GM19099 (cell line): ENCODE measurements around the gene MAP3K3.

ENCODE experiments used
- POLR2A ChIP-seq: IDR thresholded peaks from 3 replicates; pipeline ENCODE4 v1.6.1; 2011; ENCODE audit warnings: low read depth; ENCODE audit not compliant: insufficient read length; ENCODE audit errors: extremely low read depth

MAP3K3 gene

DNA sequence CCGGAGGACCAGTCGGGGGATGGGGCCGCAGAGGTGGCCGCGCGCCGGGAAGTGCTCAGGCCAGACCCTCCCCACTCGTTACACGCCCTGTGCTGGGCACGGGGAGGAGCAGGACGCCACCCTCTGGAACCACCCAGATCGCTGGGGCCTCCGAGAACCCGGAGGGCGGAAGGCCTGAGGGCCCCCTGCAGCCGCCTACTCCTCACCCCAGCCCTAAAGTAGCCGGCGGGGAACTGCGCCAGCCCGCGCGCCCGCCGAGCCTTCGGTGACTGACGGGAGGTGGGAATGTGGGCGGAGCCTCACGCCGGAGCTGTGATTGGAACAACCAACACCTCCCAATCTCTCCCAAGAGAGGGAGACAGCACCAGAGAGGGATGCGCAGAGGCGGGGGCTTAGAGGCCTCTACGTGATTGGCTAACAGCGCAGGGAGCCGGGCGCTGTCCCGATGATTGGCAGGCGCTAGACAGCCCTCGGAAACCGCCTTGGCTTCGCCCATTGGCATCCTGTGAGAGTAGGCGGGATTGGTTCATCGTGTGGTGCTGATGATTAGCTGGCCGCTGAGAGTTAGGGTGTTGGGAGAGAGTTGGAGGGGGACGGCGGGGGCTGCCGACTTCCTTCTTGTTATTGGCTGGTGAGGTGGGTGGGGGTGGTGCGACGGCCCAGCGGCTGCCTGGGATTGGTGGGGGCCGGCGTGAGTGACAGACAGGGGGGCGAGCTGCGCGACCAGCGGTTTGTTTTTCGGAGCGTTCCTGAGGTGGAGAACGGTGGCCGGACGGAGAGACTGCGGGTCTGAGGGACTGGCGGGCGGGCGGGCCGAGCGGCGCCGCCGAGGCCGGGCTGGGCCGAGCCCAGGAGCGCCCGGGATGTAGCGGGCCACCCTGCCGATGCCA is at the start of gene MAP3K3:
Gene MAP3K3 (plus strand): TSS at position 734 of the 890 bp plus-strand sequence. CDS start 343 bp downstream, outside the sequence.
- TF ChIP-seq POLR2A: peak; percentile 95

DNA sequence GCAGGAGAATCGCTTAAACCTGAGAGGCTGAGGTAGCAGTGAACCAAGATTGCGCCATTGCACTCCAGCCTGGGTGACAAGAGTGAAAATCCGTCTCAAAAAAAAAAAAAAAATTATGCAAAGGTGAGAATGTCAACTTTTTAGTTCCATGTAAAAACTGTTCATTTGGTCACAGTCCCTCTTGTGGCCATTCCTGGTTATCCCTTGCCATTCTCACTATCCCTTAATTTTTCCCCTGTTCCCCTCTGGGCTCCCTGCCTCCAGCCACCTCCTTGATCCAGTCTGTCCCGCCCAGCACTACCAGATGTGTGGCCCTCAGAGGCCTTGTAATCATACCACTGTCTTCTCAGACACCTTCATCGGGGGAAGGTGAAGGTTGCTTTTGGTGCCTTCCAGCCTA is 48.6 kb upstream of the MAP3K3 start:
- no peak for TF ChIP-seq POLR2A

DNA sequence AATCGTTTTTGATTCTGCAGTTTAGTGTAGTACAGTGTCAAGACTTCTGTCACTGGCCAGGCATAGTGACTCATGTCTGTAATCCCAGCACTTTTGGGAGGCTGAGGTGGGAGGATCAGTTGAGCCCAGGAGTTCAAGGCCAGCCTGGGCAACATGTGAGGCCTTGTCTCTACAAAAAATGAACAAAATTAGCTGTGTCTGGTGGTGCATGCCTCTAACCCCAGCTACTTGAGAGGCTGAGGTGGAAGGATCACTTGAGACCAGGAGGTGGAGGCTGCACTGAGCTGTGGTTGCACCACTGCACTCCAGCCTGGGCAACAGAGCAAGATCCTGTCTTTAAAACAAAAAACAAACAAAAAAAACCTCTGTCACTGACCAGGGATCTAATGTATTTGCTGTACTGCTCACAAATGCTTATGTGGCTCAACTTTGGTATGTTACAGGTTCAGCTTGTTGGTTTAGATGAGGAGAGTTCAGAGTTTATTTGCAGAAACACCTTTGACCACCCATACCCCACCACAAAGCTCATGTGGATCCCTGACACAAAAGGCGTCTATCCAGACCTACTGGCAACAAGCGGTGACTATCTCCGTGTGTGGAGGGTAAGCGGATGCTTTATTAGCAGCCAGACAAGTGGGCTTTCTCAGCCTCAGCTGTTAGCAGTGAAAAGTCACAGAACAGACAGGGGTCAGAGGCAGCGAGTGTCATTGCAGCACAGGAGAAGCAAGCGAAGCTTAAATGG is 44.0 kb upstream of the MAP3K3 start:
- no peak for TF ChIP-seq POLR2A

GRCh38 chr17:63578769-63579111 is 43.5 kb upstream of the MAP3K3 start:
- no peak for TF ChIP-seq POLR2A

- no peak for TF ChIP-seq POLR2A
Measured at GRCh38 chr17:63579633-63580032, 42.6 kb upstream of the MAP3K3 start.

DNA sequence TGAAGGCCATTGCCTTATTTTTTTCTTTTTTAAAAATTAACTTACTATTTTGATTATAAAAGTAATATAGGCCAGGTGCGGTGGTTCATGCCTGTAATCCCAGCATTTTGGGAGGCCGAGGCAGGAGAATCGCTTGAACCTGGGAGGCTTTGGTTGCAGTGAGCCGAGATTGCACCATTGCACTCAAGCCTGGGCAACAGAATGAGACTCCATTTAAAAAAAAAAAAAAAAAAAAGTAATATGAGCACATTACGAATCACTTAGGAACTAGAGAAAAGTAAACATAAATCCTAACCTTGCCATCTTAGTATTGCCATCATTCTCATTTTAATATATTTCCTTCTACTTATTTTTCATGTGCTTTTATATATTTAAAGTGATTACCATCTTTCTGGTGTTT is 34.4 kb upstream of the MAP3K3 start:
- TF ChIP-seq POLR2A: no peak

GRCh38 chr17:63588797-63589196 is 33.4 kb upstream of the MAP3K3 start:
- no peak for TF ChIP-seq POLR2A

DNA sequence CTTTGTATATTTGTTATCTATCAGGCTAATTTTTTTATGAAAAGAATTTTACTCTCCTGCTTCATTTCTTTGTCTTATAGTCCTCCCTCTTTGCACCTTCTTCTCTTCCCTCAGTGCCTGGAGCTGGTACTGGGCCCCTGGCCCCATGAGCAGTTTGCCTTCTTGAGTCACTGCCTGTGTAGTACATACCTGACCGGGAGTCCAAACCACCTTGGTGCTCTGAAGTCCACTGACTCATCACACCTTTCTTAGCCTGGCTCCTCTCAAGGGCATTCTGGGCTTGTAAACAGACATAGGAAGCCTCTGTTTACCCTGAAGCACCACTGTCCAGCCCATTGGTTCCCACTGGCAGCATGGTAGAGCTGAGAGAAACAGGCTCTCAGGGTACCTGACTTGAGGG is 32.6 kb upstream of the MAP3K3 start:
- TF ChIP-seq POLR2A: no peak

- no peak for TF ChIP-seq POLR2A
Measured at GRCh38 chr17:63592797-63593196, 29.4 kb upstream of the MAP3K3 start.

DNA sequence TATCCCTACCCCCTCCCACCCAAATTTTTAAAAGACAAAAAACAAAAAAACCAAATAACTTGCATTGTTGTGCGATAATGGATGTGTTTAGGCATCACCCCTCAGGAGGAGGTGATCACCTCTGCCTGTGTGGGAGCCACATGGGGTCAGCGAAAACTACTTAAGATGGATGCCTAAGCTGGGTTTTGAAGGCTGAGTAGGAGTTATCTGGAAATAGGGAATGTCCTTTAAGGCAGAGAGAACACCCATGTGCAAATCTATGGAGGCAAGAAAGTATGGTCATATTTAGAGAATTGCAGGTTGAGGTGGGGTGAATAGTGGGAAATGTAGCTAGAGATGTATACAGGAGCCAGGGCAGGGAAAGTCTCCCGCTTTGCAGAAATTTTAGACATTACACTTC is 27.1 kb upstream of the MAP3K3 start:
- TF ChIP-seq POLR2A: no peak

GRCh38 chr17:63596856-63597586 is 25.2 kb upstream of the MAP3K3 start:
- no peak for TF ChIP-seq POLR2A

DNA sequence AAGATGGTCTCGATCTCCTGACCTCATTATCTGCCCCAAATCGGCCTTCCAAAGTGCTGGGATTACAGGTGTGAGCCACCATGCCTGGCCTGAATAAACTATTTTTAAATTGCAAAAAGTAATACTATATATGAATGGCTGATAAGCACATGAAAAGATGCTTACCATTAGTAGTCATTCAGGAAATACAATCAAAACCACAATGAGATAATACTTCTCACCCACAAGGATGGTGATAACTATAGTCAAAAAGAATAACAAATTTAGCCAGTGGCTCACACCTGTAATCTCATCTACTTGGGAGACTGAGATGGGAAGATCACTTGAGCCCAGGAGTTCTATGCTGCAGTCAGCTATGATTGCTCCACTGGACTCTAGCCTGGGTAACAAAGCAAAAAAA is 23.9 kb upstream of the MAP3K3 start:
- no peak for TF ChIP-seq POLR2A

DNA sequence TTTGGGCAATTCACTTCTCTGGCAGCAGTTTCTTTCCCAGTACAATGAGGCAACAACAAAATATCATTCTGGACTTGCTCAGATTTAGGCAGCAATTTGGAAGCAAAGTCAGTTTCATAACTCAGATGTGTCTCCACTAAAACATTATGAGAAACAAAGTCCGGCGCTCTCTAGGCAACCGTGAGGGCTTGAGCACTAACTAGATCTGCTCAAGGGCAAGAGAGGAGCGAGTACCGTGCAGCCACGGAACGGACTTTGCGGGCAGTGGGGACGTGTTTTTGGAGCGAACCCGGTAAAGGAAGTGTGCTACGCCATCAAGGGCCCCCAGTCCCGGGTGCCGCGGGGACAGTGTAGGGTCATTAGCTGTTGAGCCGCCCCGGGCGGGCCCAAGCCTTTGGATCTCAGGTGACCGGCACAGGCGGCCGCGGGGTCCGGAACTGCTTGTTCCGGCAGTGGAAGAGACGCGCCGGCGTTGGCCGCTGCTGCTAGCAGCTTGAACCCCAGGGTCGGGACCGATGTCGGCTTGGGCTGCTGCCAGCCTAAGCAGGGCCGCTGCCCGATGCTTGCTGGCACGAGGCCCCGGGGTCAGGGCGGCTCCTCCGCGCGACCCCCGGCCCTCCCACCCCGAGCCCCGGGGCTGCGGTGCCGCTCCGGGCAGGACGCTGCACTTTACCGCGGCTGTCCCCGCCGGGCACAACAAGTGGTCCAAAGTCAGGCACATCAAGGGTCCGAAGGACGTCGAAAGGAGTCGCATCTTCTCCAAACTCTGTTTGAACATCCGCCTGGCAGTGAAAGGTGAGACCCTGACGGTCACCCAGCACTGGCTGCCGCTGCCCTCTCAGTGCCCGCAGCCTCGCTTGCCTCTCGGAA is 21.4 kb upstream of the MAP3K3 start, which contains the start of gene TACO1:
Gene TACO1 (plus strand): TSS at position 327 of the 870 bp plus-strand sequence. CDS start 189 bp downstream, at position 516.
- peak; percentile 83 for TF ChIP-seq POLR2A
